ENCODE measurements around the gene CIC. TPM values are rescaled to one million over a fixed set of nuclear protein-coding genes. Genes with fewer than 3 reads are reported as not detected.

Gene CIC
- total and polyA plus RNA-seq, 9 of the 15 experiments (the other 6 are each of a cell fraction or from before 2014, with no cell fraction given), result 0.07 to 44.7 (median 8.6) TPM

DNA sequence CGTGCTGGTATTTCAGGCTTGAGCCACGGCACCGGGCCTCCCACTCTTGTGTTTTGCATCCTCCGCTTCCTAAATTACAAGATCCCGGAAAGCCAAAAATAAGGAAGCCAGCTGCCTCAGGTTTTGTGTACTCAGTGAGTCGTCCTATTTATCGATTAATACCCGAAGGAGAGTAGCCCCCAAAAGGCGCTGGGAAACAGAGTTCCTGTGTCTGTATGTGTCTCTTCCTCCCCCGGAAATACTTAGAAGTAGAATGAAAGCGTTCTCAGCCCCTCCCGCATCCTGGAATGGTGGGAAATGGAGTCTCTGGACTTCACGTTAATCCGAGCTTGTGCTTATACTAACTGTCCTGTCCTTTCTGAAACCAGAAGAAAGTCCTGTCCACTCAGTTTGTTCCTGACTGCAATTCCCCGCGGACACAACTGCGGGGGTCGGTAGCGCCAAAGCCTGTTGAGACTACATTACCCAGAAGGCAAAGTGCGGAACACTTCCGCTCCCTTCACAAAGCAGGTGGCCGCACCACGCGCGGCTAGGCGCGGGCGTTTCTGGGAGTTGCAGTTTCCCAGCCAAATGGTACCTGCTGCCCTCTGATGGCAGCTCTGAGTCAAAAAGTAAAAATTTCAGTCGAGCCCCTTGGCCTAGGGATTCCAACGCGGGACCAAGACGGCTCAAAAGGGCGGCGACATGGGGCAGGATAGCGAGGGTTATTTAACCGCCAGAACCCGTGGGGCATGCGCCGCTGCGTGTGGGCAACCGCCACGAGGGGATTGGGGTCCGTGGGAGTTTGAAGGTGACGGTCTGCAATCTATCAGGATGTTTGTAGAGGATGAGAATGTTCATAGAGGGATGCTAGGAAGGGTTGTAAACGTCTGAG lies 24.5 kb upstream of the CIC start (continued):
- TF ChIP-seq SMARCA5 (IDR thresholded peaks at IDR 0.05), result no peak
- TF ChIP-seq ZNF696 (CRISPR knock-in tag; conservative IDR thresholded peaks at IDR 0.05), result no peak
- no peak for TF ChIP-seq DNMT1 (IDR thresholded peaks at IDR 0.05)
- no peak for TF ChIP-seq SP2 (IDR thresholded peaks at IDR 0.05; ENCODE audit: extremely low read depth, low read depth, low read length, poor library complexity, severe bottlenecking)
- TF ChIP-seq, protein P1, sequence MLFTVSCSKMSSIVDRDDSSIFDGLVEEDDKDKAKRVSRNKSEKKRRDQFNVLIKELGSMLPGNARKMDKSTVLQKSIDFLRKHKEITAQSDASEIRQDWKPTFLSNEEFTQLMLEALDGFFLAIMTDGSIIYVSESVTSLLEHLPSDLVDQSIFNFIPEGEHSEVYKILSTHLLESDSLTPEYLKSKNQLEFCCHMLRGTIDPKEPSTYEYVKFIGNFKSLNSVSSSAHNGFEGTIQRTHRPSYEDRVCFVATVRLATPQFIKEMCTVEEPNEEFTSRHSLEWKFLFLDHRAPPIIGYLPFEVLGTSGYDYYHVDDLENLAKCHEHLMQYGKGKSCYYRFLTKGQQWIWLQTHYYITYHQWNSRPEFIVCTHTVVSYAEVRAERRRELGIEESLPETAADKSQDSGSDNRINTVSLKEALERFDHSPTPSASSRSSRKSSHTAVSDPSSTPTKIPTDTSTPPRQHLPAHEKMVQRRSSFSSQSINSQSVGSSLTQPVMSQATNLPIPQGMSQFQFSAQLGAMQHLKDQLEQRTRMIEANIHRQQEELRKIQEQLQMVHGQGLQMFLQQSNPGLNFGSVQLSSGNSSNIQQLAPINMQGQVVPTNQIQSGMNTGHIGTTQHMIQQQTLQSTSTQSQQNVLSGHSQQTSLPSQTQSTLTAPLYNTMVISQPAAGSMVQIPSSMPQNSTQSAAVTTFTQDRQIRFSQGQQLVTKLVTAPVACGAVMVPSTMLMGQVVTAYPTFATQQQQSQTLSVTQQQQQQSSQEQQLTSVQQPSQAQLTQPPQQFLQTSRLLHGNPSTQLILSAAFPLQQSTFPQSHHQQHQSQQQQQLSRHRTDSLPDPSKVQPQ (CRISPR knock-in tag; IDR thresholded peaks at IDR 0.05; ENCODE audit: borderline replicate concordance), result no peak
- no peak for TF ChIP-seq XRCC5 (IDR thresholded peaks at IDR 0.05; ENCODE audit: low read depth, low read length)
- no peak for TF ChIP-seq ZNF146 (CRISPR knock-in tag; IDR thresholded peaks at IDR 0.05; ENCODE audit: unreplicated experiment)
- TF ChIP-seq ZFX (CRISPR knock-in tag; IDR thresholded peaks at IDR 0.05), result peak; percentile 48; the same call in 1 of the 2 replicates
- TF ChIP-seq SMARCB1 (IDR thresholded peaks at IDR 0.05; ENCODE audit: insufficient read length, low read depth), result no peak
- 0 out of 2 replicates have a peak, but pooled peaks have one; percentile 44 for TF ChIP-seq POLR2H (tag; IDR thresholded peaks at IDR 0.05; ENCODE audit: low read depth)
- peak; percentile 85; the same call in 1 of the 2 replicates for TF ChIP-seq BACH1 (tag; IDR thresholded peaks at IDR 0.05)
- no peak for TF ChIP-seq ZNF140 (CRISPR knock-in tag; IDR thresholded peaks at IDR 0.05)
- TF ChIP-seq ATF1 (CRISPR knock-in tag; IDR thresholded peaks at IDR 0.05), result no peak
- peak; percentile 89 for TF ChIP-seq ATF1 (tag; IDR thresholded peaks at IDR 0.05)
- TF ChIP-seq CHD1 (IDR thresholded peaks at IDR 0.05; ENCODE audit: low read length), result no peak
- peak; percentile 96 for TF ChIP-seq ZNF766 (CRISPR knock-in tag; conservative IDR thresholded peaks at IDR 0.05)
- TF ChIP-seq SMAD4 (CRISPR knock-in tag; conservative IDR thresholded peaks at IDR 0.05), result no peak
- TF ChIP-seq, protein P2, sequence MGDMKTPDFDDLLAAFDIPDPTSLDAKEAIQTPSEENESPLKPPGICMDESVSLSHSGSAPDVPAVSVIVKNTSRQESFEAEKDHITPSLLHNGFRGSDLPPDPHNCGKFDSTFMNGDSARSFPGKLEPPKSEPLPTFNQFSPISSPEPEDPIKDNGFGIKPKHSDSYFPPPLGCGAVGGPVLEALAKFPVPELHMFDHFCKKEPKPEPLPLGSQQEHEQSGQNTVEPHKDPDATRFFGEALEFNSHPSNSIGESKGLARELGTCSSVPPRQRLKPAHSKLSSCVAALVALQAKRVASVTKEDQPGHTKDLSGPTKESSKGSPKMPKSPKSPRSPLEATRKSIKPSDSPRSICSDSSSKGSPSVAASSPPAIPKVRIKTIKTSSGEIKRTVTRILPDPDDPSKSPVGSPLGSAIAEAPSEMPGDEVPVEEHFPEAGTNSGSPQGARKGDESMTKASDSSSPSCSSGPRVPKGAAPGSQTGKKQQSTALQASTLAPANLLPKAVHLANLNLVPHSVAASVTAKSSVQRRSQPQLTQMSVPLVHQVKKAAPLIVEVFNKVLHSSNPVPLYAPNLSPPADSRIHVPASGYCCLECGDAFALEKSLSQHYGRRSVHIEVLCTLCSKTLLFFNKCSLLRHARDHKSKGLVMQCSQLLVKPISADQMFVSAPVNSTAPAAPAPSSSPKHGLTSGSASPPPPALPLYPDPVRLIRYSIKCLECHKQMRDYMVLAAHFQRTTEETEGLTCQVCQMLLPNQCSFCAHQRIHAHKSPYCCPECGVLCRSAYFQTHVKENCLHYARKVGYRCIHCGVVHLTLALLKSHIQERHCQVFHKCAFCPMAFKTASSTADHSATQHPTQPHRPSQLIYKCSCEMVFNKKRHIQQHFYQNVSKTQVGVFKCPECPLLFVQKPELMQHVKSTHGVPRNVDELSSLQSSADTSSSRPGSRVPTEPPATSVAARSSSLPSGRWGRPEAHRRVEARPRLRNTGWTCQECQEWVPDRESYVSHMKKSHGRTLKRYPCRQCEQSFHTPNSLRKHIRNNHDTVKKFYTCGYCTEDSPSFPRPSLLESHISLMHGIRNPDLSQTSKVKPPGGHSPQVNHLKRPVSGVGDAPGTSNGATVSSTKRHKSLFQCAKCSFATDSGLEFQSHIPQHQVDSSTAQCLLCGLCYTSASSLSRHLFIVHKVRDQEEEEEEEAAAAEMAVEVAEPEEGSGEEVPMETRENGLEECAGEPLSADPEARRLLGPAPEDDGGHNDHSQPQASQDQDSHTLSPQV (IDR thresholded peaks at IDR 0.05), result peak; percentile 91
- TF ChIP-seq ETV1 (tag; conservative IDR thresholded peaks at IDR 0.05; ENCODE audit: low read depth), result peak; percentile 96
- no peak for TF ChIP-seq FOS (IDR thresholded peaks at IDR 0.05; ENCODE audit: extremely low read depth, insufficient read length)
- TF ChIP-seq HNRNPUL1 (IDR thresholded peaks at IDR 0.05; ENCODE audit: low read length), result no peak
- no peak for TF ChIP-seq CBX1 (IDR thresholded peaks at IDR 0.05; ENCODE audit: low read depth)
- TF ChIP-seq IRF2 (CRISPR knock-in tag; IDR thresholded peaks at IDR 0.05), result no peak
